ENCODE data around the gene INTS11. TPM values are rescaled to one million over a fixed set of nuclear protein-coding genes. Genes with fewer than 3 reads are reported as not detected.

INTS11 gene
- total and polyA plus RNA-seq, 3 experiments from 2014 or later, result 70.5 to 118 (median 117) TPM

DNA sequence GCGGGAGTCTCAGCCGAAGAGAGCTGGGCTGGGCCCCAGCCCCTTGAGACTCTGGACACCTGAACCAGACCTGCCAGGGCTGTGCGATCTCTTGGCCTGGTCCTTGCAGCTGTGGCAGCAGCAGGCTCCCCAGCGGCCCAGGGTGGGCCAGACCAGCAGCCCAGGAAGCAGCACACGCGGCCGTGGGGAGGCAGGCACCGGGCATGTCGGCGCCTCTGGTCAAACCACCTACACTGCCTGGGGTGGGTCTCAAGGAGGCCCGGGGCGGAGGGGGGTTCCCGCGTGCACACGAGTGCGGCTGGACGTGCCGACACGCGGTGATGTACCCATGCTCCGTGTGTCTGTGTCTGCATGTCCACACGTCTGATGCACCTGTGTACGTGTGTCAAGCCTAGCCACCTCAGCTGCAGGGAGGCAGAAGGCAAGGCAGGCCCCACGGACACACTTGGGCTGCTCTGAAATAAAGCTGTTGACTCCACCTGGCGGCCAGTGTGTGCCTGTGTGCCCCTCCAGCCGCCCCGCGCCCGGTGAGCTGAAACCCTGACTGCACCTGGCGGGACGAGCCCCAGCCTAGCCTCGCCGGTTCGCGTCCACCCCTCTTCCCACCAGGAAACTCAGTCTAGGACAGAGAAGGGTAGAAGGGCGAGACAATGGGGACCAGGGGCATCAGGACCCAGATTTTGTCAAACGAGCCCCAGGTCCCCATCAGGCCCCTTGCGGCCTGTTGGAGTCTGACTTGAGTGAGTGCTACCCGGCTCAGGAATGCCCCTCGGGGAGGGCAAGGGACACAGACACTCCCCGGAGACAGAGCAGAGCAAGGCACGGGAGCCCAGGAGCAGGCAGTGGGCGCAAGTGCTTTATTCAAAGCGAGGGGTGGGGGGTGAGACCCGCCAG is 32.7 kb downstream of the INTS11 start:
- Histone ChIP-seq H3K36me3 (ENCODE audit: insufficient read depth, low read length) (no peaks in the 10 kb centered on the region), H3K9me3 (ENCODE audit: low read length) (no peaks in the 10 kb centered on the region), H3K27me3 (ENCODE audit: insufficient read depth, low read length, poor library complexity, severe bottlenecking) (no peaks in the 10 kb centered on the region), H3K4me3 (ENCODE audit: low read length) (no peak overlapping the region), H3K4me1 (ENCODE audit: insufficient read depth, low read length) (no peaks in the 10 kb centered on the region), H3K27ac (ENCODE audit: low read depth, low read length) (no peak overlapping the region)
- no peak overlapping the region for H3K27ac Mint-ChIP-seq
- H3K27me3 Mint-ChIP-seq, result no peaks in the 10 kb centered on the region
- no peaks in the 10 kb centered on the region for H3K36me3 Mint-ChIP-seq
- no peaks in the 10 kb centered on the region for H3K9me3 Mint-ChIP-seq
- ChIA-PET CTCF (interaction anchor here (0.6 to 2.7 kb wide), 12 partner anchors 8 to 307 kb away, joined by 3 to 52 read pairs (median 4); no protein-coding TSS in a partner anchor), POLR2A (interaction anchor here (1.0 kb wide), 1 partner anchor 13 kb away, joined by 3 read pairs; no protein-coding TSS in a partner anchor)
- H3K4me1 Mint-ChIP-seq, result peaks cover 0 to 4% (median 0%) of the 10 kb centered on the region in 3 donors
- no peak overlapping the region for H3K4me3 Mint-ChIP-seq
- peak; percentile 48 to 78 (median 55) for DNase-seq

- H3K27me3 Mint-ChIP-seq, result no peaks in the 10 kb centered on the region
- H3K9me3 ChIP-seq (ENCODE audit: low read length), result no peaks in the 10 kb centered on the region
- no peak overlapping the region for H3K4me3 Mint-ChIP-seq
- H3K36me3 ChIP-seq (ENCODE audit: insufficient read depth, low read length), result no peaks in the 10 kb centered on the region
- no peak overlapping the region for H3K27ac ChIP-seq (ENCODE audit: low read depth, low read length)
- H3K4me1 Mint-ChIP-seq, result peaks cover 0 to 4% (median 0%) of the 10 kb centered on the region in 3 donors
- DNase-seq, result no peak
- POLR2A ChIA-PET, result interaction anchor here (1.0 kb wide), 1 partner anchor 14 kb away, joined by 3 read pairs; no protein-coding TSS in a partner anchor
- no peaks in the 10 kb centered on the region for H3K9me3 Mint-ChIP-seq
- no peaks in the 10 kb centered on the region for H3K27me3 ChIP-seq (ENCODE audit: insufficient read depth, low read length, poor library complexity, severe bottlenecking)
- CTCF ChIA-PET, result interaction anchor here (1.1 to 2.7 kb wide), 10 partner anchors 9 to 307 kb away, joined by 3 to 52 read pairs (median 4); no protein-coding TSS in a partner anchor
- no peak overlapping the region for H3K4me3 ChIP-seq (ENCODE audit: low read length)
- no peaks in the 10 kb centered on the region for H3K36me3 Mint-ChIP-seq
- no peak overlapping the region for H3K27ac Mint-ChIP-seq
- no peaks in the 10 kb centered on the region for H3K4me1 ChIP-seq (ENCODE audit: insufficient read depth, low read length)
These were observed 33.4 kb downstream of the INTS11 start for GRCh38 chr1:1291023-1291528.

DNA sequence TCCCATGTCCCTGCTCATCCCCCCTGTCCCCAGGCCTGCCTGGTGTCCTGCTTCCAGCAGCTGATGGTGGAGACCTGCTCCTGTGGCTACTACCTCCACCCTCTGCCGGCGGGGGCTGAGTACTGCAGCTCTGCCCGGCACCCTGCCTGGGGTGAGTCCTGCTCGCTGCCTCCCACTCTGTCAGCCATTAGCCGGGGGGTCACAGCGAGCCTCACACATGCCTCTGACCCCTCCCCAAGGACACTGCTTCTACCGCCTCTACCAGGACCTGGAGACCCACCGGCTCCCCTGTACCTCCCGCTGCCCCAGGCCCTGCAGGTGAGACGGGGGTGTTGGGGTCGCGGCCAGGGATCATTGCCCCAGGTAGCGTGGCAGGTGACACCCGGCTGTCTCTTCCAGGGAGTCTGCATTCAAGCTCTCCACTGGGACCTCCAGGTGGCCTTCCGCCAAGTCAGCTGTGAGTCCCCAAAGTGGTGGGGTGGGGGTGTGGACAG is 34.2 kb downstream of the INTS11 start:
- ChIA-PET POLR2A (no interaction called here), CTCF (interaction anchor here (1.6 to 2.7 kb wide), 2 partner anchors 10 to 169 kb away, joined by 6 to 52 read pairs; no protein-coding TSS in a partner anchor)
- H3K27me3 Mint-ChIP-seq, result no peaks in the 10 kb centered on the region
- Histone ChIP-seq H3K27me3 (ENCODE audit: insufficient read depth, low read length, poor library complexity, severe bottlenecking) (no peaks in the 10 kb centered on the region), H3K4me3 (ENCODE audit: low read length) (no peak overlapping the region), H3K9me3 (ENCODE audit: low read length) (no peaks in the 10 kb centered on the region), H3K27ac (ENCODE audit: low read depth, low read length) (no peak overlapping the region), H3K36me3 (ENCODE audit: insufficient read depth, low read length) (no peaks in the 10 kb centered on the region), H3K4me1 (ENCODE audit: insufficient read depth, low read length) (no peaks in the 10 kb centered on the region)
- H3K9me3 Mint-ChIP-seq, result no peaks in the 10 kb centered on the region
- H3K4me1 Mint-ChIP-seq, result peaks cover 0 to 4% (median 0%) of the 10 kb centered on the region in 3 donors
- DNase-seq, result peak in 4 of 5 donors; percentile 36 to 67 (median 58)
- H3K27ac Mint-ChIP-seq, result no peak overlapping the region
- no peaks in the 10 kb centered on the region for H3K36me3 Mint-ChIP-seq
- H3K4me3 Mint-ChIP-seq, result no peak overlapping the region

DNA sequence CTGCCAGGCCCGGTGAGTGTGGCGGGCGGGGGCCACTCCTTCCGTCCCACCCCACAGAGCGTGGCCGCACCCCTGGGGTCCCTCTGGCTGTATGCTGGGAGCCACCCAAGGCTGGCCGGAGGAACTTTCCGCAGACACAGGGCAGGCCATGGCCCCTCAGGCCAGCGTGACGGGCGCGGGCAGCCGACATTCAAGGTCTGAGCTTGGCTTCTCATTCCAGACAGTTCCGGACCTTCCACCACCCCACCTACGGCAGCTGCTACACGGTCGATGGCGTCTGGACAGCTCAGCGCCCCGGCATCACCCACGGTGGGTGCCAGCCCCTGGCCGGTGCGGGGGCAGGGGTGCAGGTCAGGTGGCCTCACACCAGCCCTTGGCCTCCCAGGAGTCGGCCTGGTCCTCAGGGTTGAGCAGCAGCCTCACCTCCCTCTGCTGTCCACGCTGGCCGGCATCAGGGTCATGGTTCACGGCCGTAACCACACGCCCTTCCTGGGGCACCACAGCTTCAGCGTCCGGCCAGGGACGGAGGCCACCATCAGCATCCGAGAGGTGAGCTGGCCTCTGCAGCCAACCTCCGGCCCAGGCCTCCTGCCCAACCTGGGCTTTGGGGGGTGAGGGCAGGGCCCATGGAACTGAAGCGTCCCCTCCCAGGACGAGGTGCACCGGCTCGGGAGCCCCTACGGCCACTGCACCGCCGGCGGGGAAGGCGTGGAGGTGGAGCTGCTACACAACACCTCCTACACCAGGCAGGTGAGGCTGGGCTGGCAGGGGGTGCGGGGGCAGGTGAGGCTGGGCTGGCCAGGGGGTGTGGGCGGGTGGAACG is 37.0 kb downstream of the INTS11 start:
- no peak overlapping the region for H3K4me3 Mint-ChIP-seq

GRCh38 chr1:1286313-1287261 is 37.9 kb downstream of the INTS11 start:
- Histone ChIP-seq H3K27ac (ENCODE audit: low read depth, low read length) (no peak overlapping the region), H3K4me3 (ENCODE audit: low read length) (no peak overlapping the region), H3K27me3 (ENCODE audit: insufficient read depth, low read length, poor library complexity, severe bottlenecking) (no peaks in the 10 kb centered on the region), H3K9me3 (ENCODE audit: low read length) (no peaks in the 10 kb centered on the region), H3K4me1 (ENCODE audit: insufficient read depth, low read length) (no peaks in the 10 kb centered on the region), H3K36me3 (ENCODE audit: insufficient read depth, low read length) (no peaks in the 10 kb centered on the region)
- Mint-ChIP-seq H3K36me3 (no peaks in the 10 kb centered on the region), H3K27ac (no peak overlapping the region), H3K4me1 (no peaks in the 10 kb centered on the region), H3K9me3 (no peaks in the 10 kb centered on the region), H3K27me3 (no peaks in the 10 kb centered on the region), H3K4me3 (no peak overlapping the region)
- ChIA-PET CTCF (interaction anchor here (0.7 to 1.1 kb wide), 2 partner anchors 16 to 164 kb away, joined by 3 to 4 read pairs; no protein-coding TSS in a partner anchor), POLR2A (no interaction called here)
- DNase-seq, result no peak

More for the DNA sequence above, 37.0 kb downstream of the INTS11 start:
- ChIA-PET POLR2A (no interaction called here), CTCF (interaction anchor here (0.7 kb wide), 1 partner anchor 15 kb away, joined by 3 read pairs; no protein-coding TSS in a partner anchor)
- peaks cover 0 to 4% (median 0%) of the 10 kb centered on the region in 3 donors for H3K4me1 Mint-ChIP-seq
- no peaks in the 10 kb centered on the region for H3K36me3 ChIP-seq (ENCODE audit: insufficient read depth, low read length)
- no peak overlapping the region for H3K4me3 ChIP-seq (ENCODE audit: low read length)
- H3K9me3 ChIP-seq (ENCODE audit: low read length), result no peaks in the 10 kb centered on the region
- H3K9me3 Mint-ChIP-seq, result no peaks in the 10 kb centered on the region
- H3K36me3 Mint-ChIP-seq, result no peaks in the 10 kb centered on the region
- no peak overlapping the region for H3K27ac Mint-ChIP-seq
- H3K27ac ChIP-seq (ENCODE audit: low read depth, low read length), result no peak overlapping the region
- no peaks in the 10 kb centered on the region for H3K27me3 ChIP-seq (ENCODE audit: insufficient read depth, low read length, poor library complexity, severe bottlenecking)
- H3K27me3 Mint-ChIP-seq, result no peaks in the 10 kb centered on the region
- no peak for DNase-seq
- no peaks in the 10 kb centered on the region for H3K4me1 ChIP-seq (ENCODE audit: insufficient read depth, low read length)

DNA sequence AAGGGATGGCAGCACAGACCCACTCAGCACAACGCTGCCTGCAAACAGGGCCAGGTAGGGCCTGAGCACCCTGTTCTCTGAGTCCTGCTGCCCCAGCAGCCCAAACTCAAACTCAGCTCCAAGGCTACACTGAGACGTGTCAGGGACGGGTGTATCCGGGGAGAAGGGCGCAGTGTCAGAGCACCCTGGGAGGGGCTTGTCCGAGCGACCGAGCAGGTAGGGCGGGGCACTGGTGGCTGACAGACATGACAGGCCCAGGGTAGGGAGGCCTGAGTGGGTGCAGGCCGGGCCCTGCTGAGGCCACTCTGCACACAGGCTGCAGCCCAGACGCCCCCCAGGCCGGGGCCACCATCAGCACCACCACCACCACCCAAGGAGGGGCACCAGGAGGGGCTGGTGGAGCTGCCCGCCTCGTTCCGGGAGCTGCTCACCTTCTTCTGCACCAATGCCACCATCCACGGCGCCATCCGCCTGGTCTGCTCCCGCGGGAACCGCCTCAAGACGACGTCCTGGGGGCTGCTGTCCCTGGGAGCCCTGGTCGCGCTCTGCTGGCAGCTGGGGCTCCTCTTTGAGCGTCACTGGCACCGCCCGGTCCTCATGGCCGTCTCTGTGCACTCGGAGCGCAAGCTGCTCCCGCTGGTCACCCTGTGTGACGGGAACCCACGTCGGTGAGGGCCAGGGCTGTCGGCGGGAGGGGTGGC is 38.7 kb downstream of the INTS11 start:
- Mint-ChIP-seq H3K27ac (no peak overlapping the region), H3K27me3 (no peaks in the 10 kb centered on the region), H3K9me3 (no peaks in the 10 kb centered on the region), H3K4me1 (no peaks in the 10 kb centered on the region), H3K36me3 (no peaks in the 10 kb centered on the region), H3K4me3 (no peak overlapping the region)
- no peak overlapping the region for H3K27ac ChIP-seq (ENCODE audit: low read depth, low read length)
- ChIA-PET CTCF (interaction anchor here (1.1 kb wide), 1 partner anchor 163 kb away, joined by 4 read pairs; no protein-coding TSS in a partner anchor), POLR2A (no interaction called here)
- H3K27me3 ChIP-seq (ENCODE audit: insufficient read depth, low read length, poor library complexity, severe bottlenecking), result no peaks in the 10 kb centered on the region
- H3K4me3 ChIP-seq (ENCODE audit: low read length), result no peak overlapping the region
- no peaks in the 10 kb centered on the region for H3K9me3 ChIP-seq (ENCODE audit: low read length)
- no peaks in the 10 kb centered on the region for H3K36me3 ChIP-seq (ENCODE audit: insufficient read depth, low read length)
- no peak for DNase-seq
- no peaks in the 10 kb centered on the region for H3K4me1 ChIP-seq (ENCODE audit: insufficient read depth, low read length)

Data from CD8-positive, alpha-beta memory T cell (primary cell).